Epithelial cell of esophagus (primary cell): Measurements from ENCODE around the gene RERG.
A peak's percentile ranks its signal among the peaks of the same experiment; 100 is the strongest.

Experiments
- DNase-seq: peaks from one replicate; pipeline ENCODE4 v3.0.0; 2010; ENCODE audit warnings: low read depth
- H3K4me3 ChIP-seq: 2 replicates; pipeline ENCODE4 v1.5.1; 2011; ENCODE audit warnings: mild to moderate bottlenecking, low read length, control low read depth
- TF ChIP-seq, protein P1 (sequence below): IDR thresholded peaks from 2 replicates; pipeline ENCODE4 v1.5.1; 2011; ENCODE audit warnings: low read depth, mild to moderate bottlenecking, low read length, control low read depth, inconsistent platforms; ENCODE audit not compliant: insufficient read depth; ENCODE audit errors: missing control alignments

Gene RERG

DNA sequence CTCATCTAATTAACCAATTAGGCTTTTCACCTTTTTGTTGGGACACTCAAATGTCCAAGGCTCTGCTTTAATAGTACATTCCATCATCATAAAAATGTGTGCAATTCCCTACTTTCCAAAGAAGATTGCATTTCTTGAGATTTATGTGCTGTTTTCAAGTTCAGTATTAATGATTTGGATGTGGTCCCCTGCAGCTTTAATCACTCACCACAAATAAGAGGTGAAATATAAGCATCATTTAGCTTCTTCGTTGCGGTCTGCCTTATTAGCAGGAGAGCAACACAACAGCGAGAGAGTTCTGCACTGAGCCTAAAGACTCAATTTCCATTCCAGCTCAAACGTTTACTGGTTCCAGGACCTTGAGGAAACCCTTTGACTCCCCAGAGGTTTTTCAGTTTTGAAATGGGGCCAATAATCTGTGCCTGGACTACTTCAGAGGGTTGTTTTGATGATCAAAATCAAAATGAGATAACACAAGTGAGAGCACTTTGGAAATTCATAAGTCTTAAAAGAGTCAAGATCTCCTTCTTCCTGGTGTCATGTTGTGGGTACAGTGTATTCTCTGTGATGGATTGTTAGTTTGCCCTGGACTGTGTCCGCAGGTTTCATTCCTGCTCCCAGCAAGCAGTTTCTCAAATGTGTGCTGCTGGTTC, 53.1 kb downstream of the RERG start:
- H3K4me3 ChIP-seq: no peak overlapping the region
- DNase-seq: no peak
- TF ChIP-seq, protein P1, sequence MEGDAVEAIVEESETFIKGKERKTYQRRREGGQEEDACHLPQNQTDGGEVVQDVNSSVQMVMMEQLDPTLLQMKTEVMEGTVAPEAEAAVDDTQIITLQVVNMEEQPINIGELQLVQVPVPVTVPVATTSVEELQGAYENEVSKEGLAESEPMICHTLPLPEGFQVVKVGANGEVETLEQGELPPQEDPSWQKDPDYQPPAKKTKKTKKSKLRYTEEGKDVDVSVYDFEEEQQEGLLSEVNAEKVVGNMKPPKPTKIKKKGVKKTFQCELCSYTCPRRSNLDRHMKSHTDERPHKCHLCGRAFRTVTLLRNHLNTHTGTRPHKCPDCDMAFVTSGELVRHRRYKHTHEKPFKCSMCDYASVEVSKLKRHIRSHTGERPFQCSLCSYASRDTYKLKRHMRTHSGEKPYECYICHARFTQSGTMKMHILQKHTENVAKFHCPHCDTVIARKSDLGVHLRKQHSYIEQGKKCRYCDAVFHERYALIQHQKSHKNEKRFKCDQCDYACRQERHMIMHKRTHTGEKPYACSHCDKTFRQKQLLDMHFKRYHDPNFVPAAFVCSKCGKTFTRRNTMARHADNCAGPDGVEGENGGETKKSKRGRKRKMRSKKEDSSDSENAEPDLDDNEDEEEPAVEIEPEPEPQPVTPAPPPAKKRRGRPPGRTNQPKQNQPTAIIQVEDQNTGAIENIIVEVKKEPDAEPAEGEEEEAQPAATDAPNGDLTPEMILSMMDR: no peak

DNA sequence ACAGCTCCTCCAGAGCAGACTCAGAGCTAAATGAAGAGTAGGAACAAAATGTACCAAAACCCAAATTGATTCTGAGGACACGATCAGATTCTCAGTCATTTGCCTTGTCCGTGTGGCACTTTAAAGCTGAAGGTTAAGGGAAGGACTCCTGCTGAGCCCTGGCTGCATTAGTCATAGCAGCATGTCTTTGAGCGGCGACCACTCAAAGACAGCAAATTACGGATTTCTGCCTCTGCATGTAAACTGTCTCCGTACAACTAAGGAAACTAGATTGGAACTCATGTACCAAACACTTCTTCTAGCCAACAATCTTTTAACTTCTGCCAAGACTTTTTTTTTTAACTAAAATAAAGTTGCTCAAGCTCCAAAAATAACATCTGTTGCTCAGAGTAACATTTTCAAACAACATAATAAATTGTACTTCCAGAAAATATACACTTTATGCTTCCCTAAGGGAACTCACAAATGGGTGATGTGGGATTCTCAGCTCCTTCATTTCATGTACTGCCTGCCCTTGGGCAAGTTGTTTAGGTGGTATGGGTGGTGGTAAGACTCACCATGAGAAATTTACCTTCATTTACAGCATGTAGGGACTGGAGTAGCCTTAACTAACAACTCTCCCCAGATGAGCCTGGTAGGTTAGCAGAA, 56.1 kb downstream of the RERG start:
- H3K4me3 ChIP-seq: no peak overlapping the region
- DNase-seq: no peak
- TF ChIP-seq, protein P1: no peak

DNA sequence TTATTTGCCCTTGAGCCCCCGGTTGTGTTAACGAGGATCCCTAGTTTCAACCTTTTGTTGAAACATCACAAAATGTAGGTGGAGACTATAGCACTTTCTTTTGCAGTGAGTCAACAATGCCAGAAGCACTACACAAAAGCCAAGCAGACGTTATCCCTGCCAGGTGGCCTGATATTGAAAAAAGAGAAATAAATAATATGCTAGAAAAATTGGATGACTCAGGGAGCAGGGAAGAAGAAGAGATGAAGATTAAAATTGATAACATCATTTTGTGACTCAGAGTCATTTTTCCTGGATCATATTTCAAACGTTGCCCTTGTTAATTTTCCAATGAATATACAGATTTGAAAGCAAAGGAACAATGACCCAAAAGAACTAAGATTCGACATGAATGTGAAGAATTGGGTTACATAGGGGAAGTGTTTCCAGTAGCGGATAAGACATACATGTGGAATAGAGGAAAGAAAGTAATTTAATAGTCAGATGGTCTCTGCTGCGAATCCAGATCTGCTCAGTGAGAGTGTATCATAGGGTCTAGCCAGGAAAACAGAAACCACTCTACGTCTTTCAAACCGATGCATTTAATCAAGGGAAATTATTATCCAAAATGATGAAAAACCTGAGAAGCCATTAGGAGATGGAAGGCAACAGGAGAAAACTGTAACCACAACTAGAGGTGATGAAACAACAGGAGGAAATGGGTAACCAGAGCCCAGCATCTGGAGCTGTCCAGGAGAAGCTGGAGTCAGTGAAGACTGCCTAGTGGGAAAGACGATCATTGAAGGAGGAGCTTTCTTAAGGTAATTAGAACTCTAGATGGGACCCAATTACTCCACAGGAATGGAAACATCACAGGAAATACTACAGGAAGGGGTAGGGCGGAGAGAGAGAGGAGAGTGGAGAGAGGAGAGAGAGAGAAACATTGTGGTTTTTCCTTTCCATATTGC, 57.9 kb downstream of the RERG start:
- no peak for DNase-seq
- TF ChIP-seq, protein P1: no peak
- H3K4me3 ChIP-seq: no peak overlapping the region

DNA sequence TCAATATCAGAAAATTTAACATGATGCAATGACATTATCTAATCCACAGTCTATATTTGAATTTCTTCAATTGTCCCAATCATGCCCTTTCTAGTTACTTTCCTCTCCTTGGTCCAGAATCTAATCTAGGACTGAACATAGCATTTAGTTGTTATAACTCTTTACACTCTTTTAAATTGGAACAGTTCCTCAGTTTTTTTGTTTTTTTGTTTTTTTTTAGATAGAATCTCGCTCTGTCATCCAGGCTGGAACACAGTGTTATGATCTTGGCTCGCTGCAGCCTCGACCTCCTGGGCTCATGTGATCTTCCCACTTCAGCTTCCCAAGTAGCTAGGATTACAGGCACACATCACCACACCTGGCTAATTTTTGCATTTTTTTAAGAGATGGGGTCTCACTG, 63.1 kb downstream of the RERG start:
- TF ChIP-seq, protein P1: no peak
- H3K4me3 ChIP-seq: no peak overlapping the region
- DNase-seq: no peak

DNA sequence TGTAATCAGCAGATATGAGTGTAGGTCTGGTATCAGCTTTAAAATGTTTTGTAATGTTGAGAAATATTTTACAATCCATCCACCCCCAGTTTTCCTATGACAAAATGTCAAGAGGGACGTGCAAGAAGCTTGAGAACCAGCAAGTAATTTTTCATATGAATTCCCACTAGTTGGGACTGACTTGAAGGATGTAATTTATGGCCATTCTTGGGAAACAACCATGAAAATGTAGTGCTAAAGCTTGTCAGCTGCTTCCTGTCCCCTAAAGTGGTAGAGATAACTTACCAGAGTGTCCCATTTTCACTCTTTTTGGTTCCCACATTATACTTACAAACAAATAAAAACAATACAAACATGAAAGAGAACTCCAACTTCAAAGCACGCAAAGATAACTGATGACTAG, 63.9 kb downstream of the RERG start:
- no peak overlapping the region for H3K4me3 ChIP-seq
- TF ChIP-seq, protein P1: no peak

DNA sequence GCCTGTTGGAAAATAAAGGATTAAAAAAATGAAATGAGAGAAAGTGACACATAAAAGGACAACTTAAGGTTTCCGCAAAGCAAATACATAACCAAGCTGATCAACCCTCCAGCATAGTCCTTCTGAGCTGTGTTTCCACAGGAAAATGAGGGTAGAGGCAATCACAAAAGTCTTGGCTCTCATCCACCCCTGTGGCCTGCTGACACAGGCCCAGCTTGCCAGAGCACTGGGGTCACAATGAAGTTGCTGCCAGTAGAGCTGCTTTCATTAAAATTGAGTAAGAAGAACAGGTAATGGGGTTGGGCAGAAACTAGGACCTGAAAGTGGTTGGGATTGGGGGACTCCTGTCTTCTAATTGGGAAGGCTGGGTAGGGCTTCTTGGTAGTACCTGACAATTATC, 65.9 kb downstream of the RERG start:
- no peak overlapping the region for H3K4me3 ChIP-seq
- DNase-seq: peak; percentile 70
- TF ChIP-seq, protein P1: no peak

More for the DNA sequence above, 63.9 kb downstream of the RERG start:
- DNase-seq: no peak
